C4-2B (cell line): ENCODE measurements around the gene PRR5L.

ENCODE experiments used
- ZFX ChIP-seq: fragments of 450-650 bp; IDR thresholded peaks from 2 replicates; pipeline ENCODE4 v1.6.1; 2017
- TF ChIP-seq, protein P1 (sequence below): fragments of 450-650 bp; conservative IDR thresholded peaks from 2 replicates; pipeline ENCODE4 v1.5.1; 2017; ENCODE audit warnings: mild to moderate bottlenecking

DNA sequence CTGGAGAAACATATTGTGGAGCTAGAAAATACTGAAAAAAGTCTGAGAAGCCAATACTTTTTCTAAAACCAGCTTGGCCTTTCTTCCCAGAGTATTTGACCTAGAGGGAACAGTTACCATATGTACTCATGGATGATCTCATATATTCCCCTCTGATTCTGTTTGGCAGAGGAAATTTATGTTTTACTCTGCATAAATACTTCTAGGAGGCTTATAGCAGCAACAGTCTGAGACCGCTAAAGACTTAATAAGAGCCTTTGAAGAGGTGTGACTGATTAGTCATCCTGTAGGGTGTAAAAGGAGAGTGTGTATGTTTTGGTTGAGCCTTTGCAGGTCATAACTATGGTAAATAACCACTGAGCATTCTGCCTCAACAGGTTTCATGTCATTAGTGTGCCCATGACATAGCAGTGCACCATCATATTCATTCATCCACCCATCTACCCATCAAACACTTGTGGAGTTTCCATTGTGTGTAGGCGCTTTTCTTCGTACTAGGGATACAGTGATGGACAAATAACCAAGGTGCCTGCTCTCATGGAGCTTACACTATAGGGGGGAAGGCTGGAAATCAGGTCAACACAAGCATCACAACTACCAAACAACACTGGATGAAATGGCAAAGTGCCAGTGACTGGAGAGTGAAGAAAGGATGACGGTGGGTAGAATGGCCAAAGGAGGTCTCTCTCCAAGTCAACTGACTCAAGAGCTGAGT, 169.5 kb downstream of the PRR5L start:
- TF ChIP-seq, protein P1, sequence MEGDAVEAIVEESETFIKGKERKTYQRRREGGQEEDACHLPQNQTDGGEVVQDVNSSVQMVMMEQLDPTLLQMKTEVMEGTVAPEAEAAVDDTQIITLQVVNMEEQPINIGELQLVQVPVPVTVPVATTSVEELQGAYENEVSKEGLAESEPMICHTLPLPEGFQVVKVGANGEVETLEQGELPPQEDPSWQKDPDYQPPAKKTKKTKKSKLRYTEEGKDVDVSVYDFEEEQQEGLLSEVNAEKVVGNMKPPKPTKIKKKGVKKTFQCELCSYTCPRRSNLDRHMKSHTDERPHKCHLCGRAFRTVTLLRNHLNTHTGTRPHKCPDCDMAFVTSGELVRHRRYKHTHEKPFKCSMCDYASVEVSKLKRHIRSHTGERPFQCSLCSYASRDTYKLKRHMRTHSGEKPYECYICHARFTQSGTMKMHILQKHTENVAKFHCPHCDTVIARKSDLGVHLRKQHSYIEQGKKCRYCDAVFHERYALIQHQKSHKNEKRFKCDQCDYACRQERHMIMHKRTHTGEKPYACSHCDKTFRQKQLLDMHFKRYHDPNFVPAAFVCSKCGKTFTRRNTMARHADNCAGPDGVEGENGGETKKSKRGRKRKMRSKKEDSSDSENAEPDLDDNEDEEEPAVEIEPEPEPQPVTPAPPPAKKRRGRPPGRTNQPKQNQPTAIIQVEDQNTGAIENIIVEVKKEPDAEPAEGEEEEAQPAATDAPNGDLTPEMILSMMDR, result no peak
- no peak for TF ChIP-seq ZFX
